Ovary (tissue), 9 donors: Measurements from ENCODE around the gene USP10. TPM values are rescaled to one million over a fixed set of nuclear protein-coding genes. Genes with fewer than 3 reads are reported as not detected.
A peak's percentile ranks its signal among the peaks of the same experiment; 100 is the strongest.

ENCODE experiments used
- DNase-seq, 5 donors: peaks; one replicate each; pipeline ENCODE4 v3.0.0-alpha.2; 2019 to 2020
- H3K27ac ChIP-seq, 2 donors: fragments of 200-600 bp; one replicate each; pipeline versions ENCODE4 v1.5.1 to v1.8.0; 2019 to 2022
- H3K27me3 ChIP-seq: fragments of 200-600 bp; one replicate; pipeline ENCODE4 v1.8.0; 2022
- H3K36me3 ChIP-seq: fragments of 200-600 bp; sonication (generic); one replicate; pipeline ENCODE4 v1.5.1; 2019
- H3K4me1 ChIP-seq: one replicate; pipeline ENCODE4 v1.8.1; 2013; ENCODE audit warnings: mild to moderate bottlenecking, moderate library complexity; ENCODE audit not compliant: insufficient read depth
- H3K4me3 ChIP-seq: fragments of 200-600 bp; sonication (generic); one replicate; pipeline ENCODE4 v1.5.1; 2017
- H3K9me3 ChIP-seq, 2 donors: fragments of 200-600 bp in 1 of 2; sonication (generic) in 1 of 2; one replicate each; pipeline versions ENCODE4 v1.5.1 to v1.8.1; 2013 to 2019; ENCODE audit warnings: mild to moderate bottlenecking in 1 of 2, moderate library complexity in 1 of 2
- CTCF ChIP-seq, 3 donors: fragments of 450-650 bp in 2 of 3; fragments of 200-600 bp in 1 of 3; IDR thresholded peaks; one replicate each; pipeline versions ENCODE4 v1.5.1 to v1.8.0; 2016 to 2022; ENCODE audit warnings: antibody characterized with exemption in 3 of 3, mild to moderate bottlenecking in 1 of 3
- EP300 ChIP-seq: sonication (generic); formaldehyde crosslinking; IDR thresholded peaks from one replicate; pipeline ENCODE4 v1.6.1; 2017; ENCODE audit warnings: antibody characterized with exemption
- POLR2A ChIP-seq: fragments of 450-650 bp; IDR thresholded peaks from one replicate; pipeline ENCODE4 v1.6.1; 2017; ENCODE audit warnings: antibody characterized with exemption, mild to moderate bottlenecking, moderate library complexity
- WGBS, 3 donors: extraction: QIAGEN DNeasy Blood & Tissue Kit in 1 of 3; methylation state at CpG; one replicate each; pipeline versions ENCODE4 v1.1.5 to v1.1.7; 2013 to 2017; 5-methylcytosine and 5-hydroxymethylcytosine counted together
- intact Hi-C, 4 donors: fragments of 100-400 bp; cut with DNase I; formaldehyde crosslinking; loops; one replicate each; pipeline versions ENCODE4 v1.11.0 to v1.15.1; 2022 to 2023
- polyA plus RNA-seq, 2 donors: library from polyadenylated mRNA; stranded (reverse); fragments of 200-250 nt in 1 of 2; fragments of 350-450 nt in 1 of 2; fragmentation: Illumina TruSeq in 1 of 2; extraction: RNeasy Lipid Tissue Mini Kit (QIAGEN cat#74804) in 1 of 2; gene quantifications; one replicate each; pipeline ENCODE4 v1.2.3, GENCODE V29; 2013 to 2014
- total RNA-seq, 7 donors: library from RNA; depleted of rRNA in 2 of 7; stranded (reverse); fragments of >200 nt in 2 of 7; fragmentation: NEBNext Ultra II Directional in 3 of 7; extraction: Animal tissue kit (Norgen Biotek cat#: 25700) in 3 of 7; gene quantifications; one replicate each; pipeline versions ENCODE4 v1.1.0 to v1.2.4, GENCODE V29; 2016 to 2023
- donor health status: DM: no; HTN: no; CAD: no; lungs with moderate emphysema.
- donor health status: DM: no; HTN: no; CAD: no.
- donor health status: Bipolar disorder and iron deficiency.
- donor health status: DM: yes; HTN: yes; CAD: no.
- donor health status: DM: no; HTN: no; CAD: no.
- donor health status: DM: yes; HTN: yes; CAD: no.

Gene USP10
- total and polyA plus RNA-seq, 9 donors, result 24.6 to 98.8 (median 71.4) TPM

- no peak for TF ChIP-seq CTCF (IDR thresholded peaks at IDR 0.05)
- TF ChIP-seq POLR2A, result no peak
- TF ChIP-seq EP300, result no peak
- H3K27me3 ChIP-seq, result no peaks in the 10 kb centered on the region
- no peaks in the 10 kb centered on the region for H3K4me1 ChIP-seq
- DNase-seq, result no peak
- no peaks in the 10 kb centered on the region for H3K9me3 ChIP-seq
- no peaks in the 10 kb centered on the region for H3K36me3 ChIP-seq
- WGBS, 3 donors, result 78 to 85% (median 78%) methylated on average over 11 of the region's 11 CpGs
- H3K27ac ChIP-seq, result no peak overlapping the region
- intact Hi-C loops, result no loop called here
- no peak overlapping the region for H3K4me3 ChIP-seq
Observed at GRCh38 chr16:84658690-84659089, 41.1 kb upstream of the USP10 start.

- Histone ChIP-seq H3K36me3 (no peaks in the 10 kb centered on the region), H3K4me3 (no peak overlapping the region), H3K27ac (no peak overlapping the region), H3K27me3 (no peaks in the 10 kb centered on the region), H3K9me3 (no peaks in the 10 kb centered on the region), H3K4me1 (no peaks in the 10 kb centered on the region)
- TF ChIP-seq CTCF (IDR thresholded peaks at IDR 0.05), result no peak
- TF ChIP-seq POLR2A, result no peak
- TF ChIP-seq EP300, result no peak
- WGBS, 3 donors, result 93 to 95% (median 93%) methylated on average over 27 of the region's 27 CpGs
- no peak for DNase-seq
- intact Hi-C loops, result no loop called here
Observed at GRCh38 chr16:84659656-84660300, 40.0 kb upstream of the USP10 start.

GRCh38 chr16:84660973-84661372 lies 38.8 kb upstream of the USP10 start:
- WGBS, 3 donors, result 78 to 86% (median 80%) methylated on average over 7 of the region's 7 CpGs
- Histone ChIP-seq H3K4me3 (no peak overlapping the region), H3K4me1 (no peaks in the 10 kb centered on the region), H3K9me3 (no peaks in the 10 kb centered on the region), H3K27ac (no peak overlapping the region), H3K36me3 (no peaks in the 10 kb centered on the region), H3K27me3 (no peaks in the 10 kb centered on the region)
- DNase-seq, result no peak
- TF ChIP-seq EP300 (no peak), POLR2A (no peak), CTCF (IDR thresholded peaks at IDR 0.05) (no peak)
- intact Hi-C loops, result no loop called here

GRCh38 chr16:84661418-84662060 lies 38.3 kb upstream of the USP10 start:
- intact Hi-C loops, result no loop called here
- peak in 1 of 5 donors; percentile 37 for DNase-seq
- no peaks in the 10 kb centered on the region for H3K36me3 ChIP-seq
- H3K4me3 ChIP-seq, result no peak overlapping the region
- no peaks in the 10 kb centered on the region for H3K9me3 ChIP-seq
- TF ChIP-seq EP300 (no peak), POLR2A (no peak), CTCF (IDR thresholded peaks at IDR 0.05) (no peak)
- 92 to 95% (median 94%) methylated on average over 51 of the region's 51 CpGs for WGBS, 3 donors
- no peak overlapping the region for H3K27ac ChIP-seq
- H3K4me1 ChIP-seq, result no peaks in the 10 kb centered on the region
- no peaks in the 10 kb centered on the region for H3K27me3 ChIP-seq
